ENCODE results near the gene MSRB3. TPM values are rescaled to one million over a fixed set of nuclear protein-coding genes. Genes with fewer than 3 reads are reported as not detected.

Gene MSRB3
- total RNA-seq, 3 donors from 2014 or later (not counting 1 experiment from before 2014, with no cell fraction given), result 2.4 to 3.4 (median 3.1) TPM

DNA sequence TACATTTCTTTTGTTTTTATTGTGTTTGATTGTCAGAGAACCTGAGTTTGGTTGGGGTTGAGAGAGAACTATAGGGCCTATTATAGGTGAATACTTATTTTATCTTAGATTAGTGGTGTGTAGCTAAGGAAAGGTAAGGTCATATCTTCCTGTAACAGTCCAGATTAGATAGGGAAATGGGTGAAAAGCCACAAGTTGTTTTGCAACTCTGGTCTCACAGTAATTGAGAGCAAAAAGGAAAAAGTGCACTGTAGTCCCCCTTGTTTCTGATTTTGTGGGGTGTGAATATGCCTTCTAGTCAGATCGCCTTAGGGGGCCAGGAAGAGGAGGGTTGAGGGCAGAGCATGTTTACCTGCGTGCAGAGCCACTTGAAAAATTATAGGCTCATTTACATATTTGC, 8.9 kb downstream of the MSRB3 start:
- Mint-ChIP-seq H3K9me3 (no peaks in the 10 kb centered on the region), H3K27me3 (ENCODE audit: low read depth in 2 of 2) (peaks cover 7 to 13% of the 10 kb centered on the region in 2 donors), H3K27ac (no peak overlapping the region), H3K4me3 (no peak overlapping the region), H3K4me1 (no peaks in the 10 kb centered on the region), H3K36me3 (no peaks in the 10 kb centered on the region)
- TF ChIP-seq, protein P1, sequence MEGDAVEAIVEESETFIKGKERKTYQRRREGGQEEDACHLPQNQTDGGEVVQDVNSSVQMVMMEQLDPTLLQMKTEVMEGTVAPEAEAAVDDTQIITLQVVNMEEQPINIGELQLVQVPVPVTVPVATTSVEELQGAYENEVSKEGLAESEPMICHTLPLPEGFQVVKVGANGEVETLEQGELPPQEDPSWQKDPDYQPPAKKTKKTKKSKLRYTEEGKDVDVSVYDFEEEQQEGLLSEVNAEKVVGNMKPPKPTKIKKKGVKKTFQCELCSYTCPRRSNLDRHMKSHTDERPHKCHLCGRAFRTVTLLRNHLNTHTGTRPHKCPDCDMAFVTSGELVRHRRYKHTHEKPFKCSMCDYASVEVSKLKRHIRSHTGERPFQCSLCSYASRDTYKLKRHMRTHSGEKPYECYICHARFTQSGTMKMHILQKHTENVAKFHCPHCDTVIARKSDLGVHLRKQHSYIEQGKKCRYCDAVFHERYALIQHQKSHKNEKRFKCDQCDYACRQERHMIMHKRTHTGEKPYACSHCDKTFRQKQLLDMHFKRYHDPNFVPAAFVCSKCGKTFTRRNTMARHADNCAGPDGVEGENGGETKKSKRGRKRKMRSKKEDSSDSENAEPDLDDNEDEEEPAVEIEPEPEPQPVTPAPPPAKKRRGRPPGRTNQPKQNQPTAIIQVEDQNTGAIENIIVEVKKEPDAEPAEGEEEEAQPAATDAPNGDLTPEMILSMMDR (IDR thresholded peaks at IDR 0.05), result no peak
- H3K4me1 ChIP-seq (ENCODE audit: control insufficient read depth, insufficient read depth, low read length), result no peaks in the 10 kb centered on the region
- whole genome bisulfite sequencing (ENCODE audit: insufficient coverage), result 27% methylated on average over 2 of the region's 2 CpGs
- ATAC-seq, result peak in 1 of 3 donors; percentile 44
- H3K36me3 ChIP-seq (ENCODE audit: control insufficient read depth, insufficient read depth, low read length), result no peaks in the 10 kb centered on the region
- no peak for DNase-seq
- intact Hi-C loops (cut with micrococcal nuclease), result no loop called here
- peaks cover 2% of the 10 kb centered on the region for H3K27me3 ChIP-seq (ENCODE audit: control insufficient read depth, insufficient read depth, low read length)
- H3K27ac ChIP-seq (ENCODE audit: low read length), result no peak overlapping the region
- H3K4me3 ChIP-seq (ENCODE audit: low read length), result no peak overlapping the region
- H3K9me3 ChIP-seq (ENCODE audit: control insufficient read depth, insufficient read depth, low read length), result no peaks in the 10 kb centered on the region

GRCh38 chr12:65292241-65292640, 13.8 kb downstream of the MSRB3 start:
- H3K27me3 ChIP-seq (ENCODE audit: control insufficient read depth, insufficient read depth, low read length), result peaks cover 2% of the 10 kb centered on the region
- Mint-ChIP-seq H3K9me3 (peaks cover 2 to 5% of the 10 kb centered on the region in 2 donors), H3K27me3 (ENCODE audit: low read depth in 2 of 2) (peaks cover 11% of the 10 kb centered on the region in 2 donors), H3K4me1 (peaks cover 6 to 11% of the 10 kb centered on the region in 2 donors), H3K27ac (no peak overlapping the region), H3K36me3 (no peaks in the 10 kb centered on the region), H3K4me3 (no peak overlapping the region)
- TF ChIP-seq, protein P1 (IDR thresholded peaks at IDR 0.05), result no peak
- DNase-seq (no peak), ATAC-seq (no peak)
- no peak overlapping the region for H3K4me3 ChIP-seq (ENCODE audit: low read length)
- no peaks in the 10 kb centered on the region for H3K9me3 ChIP-seq (ENCODE audit: control insufficient read depth, insufficient read depth, low read length)
- WGBS (ENCODE audit: insufficient coverage), result 97% methylated on average over 2 of the region's 2 CpGs
- intact Hi-C loops (cut with micrococcal nuclease), result no loop called here
- H3K4me1 ChIP-seq (ENCODE audit: control insufficient read depth, insufficient read depth, low read length), result peaks cover 6% of the 10 kb centered on the region
- H3K27ac ChIP-seq (ENCODE audit: low read length), result no peak overlapping the region
- no peaks in the 10 kb centered on the region for H3K36me3 ChIP-seq (ENCODE audit: control insufficient read depth, insufficient read depth, low read length)

DNA sequence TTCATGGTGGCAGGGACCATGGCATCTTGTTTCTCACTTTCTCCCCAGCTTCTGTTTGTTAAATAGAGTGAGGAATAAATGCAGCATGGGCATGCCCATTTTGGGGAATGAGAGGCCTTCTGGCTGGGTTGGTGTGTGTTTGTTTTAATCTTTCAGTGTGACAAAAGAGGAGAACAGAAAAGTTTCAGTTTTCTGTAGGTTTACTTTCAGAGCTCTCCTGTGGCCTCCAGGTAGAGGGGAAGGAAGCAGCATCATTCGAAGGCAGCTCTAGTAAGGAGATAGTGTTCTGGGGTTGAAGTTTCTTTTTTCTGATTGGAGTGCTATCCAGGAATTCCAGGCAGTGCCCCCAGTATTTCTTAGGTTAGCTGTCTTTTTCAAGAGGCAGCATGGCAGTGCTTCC, 15.3 kb downstream of the MSRB3 start:
- peaks cover 6% of the 10 kb centered on the region for H3K4me1 ChIP-seq (ENCODE audit: control insufficient read depth, insufficient read depth, low read length)
- H3K9me3 ChIP-seq (ENCODE audit: control insufficient read depth, insufficient read depth, low read length), result no peaks in the 10 kb centered on the region
- Mint-ChIP-seq H3K4me1 (peaks cover 6 to 11% of the 10 kb centered on the region in 2 donors), H3K9me3 (peaks cover 2 to 5% of the 10 kb centered on the region in 2 donors), H3K27ac (no peak overlapping the region), H3K4me3 (no peak overlapping the region), H3K27me3 (ENCODE audit: low read depth in 2 of 2) (peaks cover 11% of the 10 kb centered on the region in 2 donors), H3K36me3 (no peaks in the 10 kb centered on the region)
- WGBS (ENCODE audit: insufficient coverage), result 42% methylated on average over 1 of the region's 1 CpG
- intact Hi-C loops (cut with micrococcal nuclease), result no loop called here
- TF ChIP-seq, protein P1 (IDR thresholded peaks at IDR 0.05), result no peak
- H3K4me3 ChIP-seq (ENCODE audit: low read length), result no peak overlapping the region
- H3K27ac ChIP-seq (ENCODE audit: low read length), result no peak overlapping the region
- peaks cover 2% of the 10 kb centered on the region for H3K27me3 ChIP-seq (ENCODE audit: control insufficient read depth, insufficient read depth, low read length)
- DNase-seq (no peak), ATAC-seq (no peak)
- H3K36me3 ChIP-seq (ENCODE audit: control insufficient read depth, insufficient read depth, low read length), result no peaks in the 10 kb centered on the region

DNA sequence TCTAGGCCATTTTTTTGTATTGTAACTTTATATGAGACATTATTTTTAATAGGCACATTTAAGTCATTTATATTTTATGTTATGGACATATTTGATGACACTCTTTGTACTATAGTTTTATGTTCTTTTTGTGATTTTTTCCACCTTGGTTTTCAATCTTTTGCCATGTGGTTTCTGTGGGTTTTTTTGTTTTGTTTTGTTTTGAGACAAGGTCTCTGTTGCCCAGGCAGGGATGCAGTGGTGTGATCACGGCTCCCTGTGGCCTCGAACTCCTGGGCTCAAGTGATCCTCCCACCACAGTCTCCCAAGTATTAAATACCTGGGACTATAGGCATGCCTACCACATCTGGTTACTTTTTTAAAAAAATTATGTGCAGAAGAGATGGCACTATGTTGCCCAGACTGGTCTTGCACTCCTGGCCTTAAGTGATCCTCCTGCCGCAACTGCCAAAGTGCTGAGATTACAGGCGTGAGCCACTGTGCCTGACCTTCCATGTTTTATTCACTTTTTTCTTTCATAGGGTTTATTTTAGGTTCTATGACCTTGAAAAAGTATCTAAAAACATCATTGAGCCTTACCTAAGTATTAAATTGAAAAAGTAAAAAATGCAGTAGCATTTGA, 16.3 kb downstream of the MSRB3 start:
- Mint-ChIP-seq H3K4me1 (peaks cover 6 to 11% of the 10 kb centered on the region in 2 donors), H3K36me3 (no peaks in the 10 kb centered on the region), H3K4me3 (no peak overlapping the region), H3K9me3 (peaks cover 2 to 5% of the 10 kb centered on the region in 2 donors), H3K27me3 (ENCODE audit: low read depth in 2 of 2) (peaks cover 11 to 17% of the 10 kb centered on the region in 2 donors), H3K27ac (no peak overlapping the region)
- Histone ChIP-seq H3K27me3 (ENCODE audit: control insufficient read depth, insufficient read depth, low read length) (peaks cover 2% of the 10 kb centered on the region), H3K9me3 (ENCODE audit: control insufficient read depth, insufficient read depth, low read length) (no peaks in the 10 kb centered on the region), H3K36me3 (ENCODE audit: control insufficient read depth, insufficient read depth, low read length) (no peaks in the 10 kb centered on the region), H3K4me1 (ENCODE audit: control insufficient read depth, insufficient read depth, low read length) (peaks cover 6% of the 10 kb centered on the region), H3K4me3 (ENCODE audit: low read length) (no peak overlapping the region), H3K27ac (ENCODE audit: low read length) (no peak overlapping the region)
- TF ChIP-seq, protein P1 (IDR thresholded peaks at IDR 0.05), result no peak
- ATAC-seq (peak in 1 of 3 donors; percentile 46), DNase-seq (no peak)
- intact Hi-C loops (cut with micrococcal nuclease), result no loop called here
- 44% methylated on average over 4 of the region's 4 CpGs for WGBS (ENCODE audit: insufficient coverage)

Data from natural killer cell (primary cell).